DMS53 treated with DMSO at 0.1 percent for 48 hours (cell line): ENCODE results near the gene SUN1.
"Not testable (repeated sequence)": the region's sequence is repeated elsewhere in the genome, so short reads cannot be mapped to it uniquely, and the experiment has no call there.

ENCODE experiments used
- DNase-seq: peaks from one replicate; lab custom pipeline; 2025; ENCODE audit not compliant: unreplicated experiment; lab: John Stamatoyannopoulos, UW

SUN1 gene

DNA sequence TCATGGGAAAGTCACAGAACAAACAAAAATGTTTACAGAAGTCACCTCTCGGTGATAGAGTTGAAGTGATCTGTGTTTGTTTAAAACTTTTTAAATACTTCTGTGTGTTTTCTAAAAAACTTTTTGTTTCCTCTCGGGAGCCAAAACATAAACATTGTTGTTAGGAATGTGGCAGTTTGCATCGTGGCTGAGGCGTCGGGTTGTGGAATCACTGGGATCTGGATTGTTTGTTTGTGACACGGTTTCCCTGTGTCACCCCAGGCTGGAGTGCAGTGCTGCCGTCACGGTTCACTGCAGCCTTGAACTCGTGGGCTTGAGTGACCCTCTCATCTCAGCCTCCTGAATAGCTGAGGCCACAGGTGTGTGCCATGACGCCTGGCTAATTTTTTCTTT is 29.0 kb upstream of the SUN1 start:
- DNase-seq: peak; percentile 12

DNA sequence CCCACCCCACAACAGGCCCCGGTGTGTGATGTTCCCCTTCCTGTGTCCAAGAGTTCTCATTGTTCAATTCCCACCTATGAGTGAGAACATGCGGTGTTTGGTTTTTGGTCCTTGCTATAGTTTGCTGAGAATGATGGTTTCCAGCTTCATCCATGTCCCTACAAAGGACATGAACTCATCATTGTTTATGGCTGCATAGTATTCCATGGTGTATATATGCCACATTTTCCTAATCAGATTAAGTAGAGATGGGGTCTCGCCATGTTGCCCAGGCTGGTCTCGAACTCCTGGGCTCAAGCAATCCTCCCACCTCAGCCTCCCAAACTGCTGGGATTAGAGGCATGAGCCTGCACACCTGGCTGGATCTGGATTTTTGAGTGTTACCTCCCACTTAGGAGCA is 28.5 kb upstream of the SUN1 start:
- DNase-seq: not testable (repeated sequence)

GRCh38 chr7:805261-805660 is 27.0 kb upstream of the SUN1 start:
- DNase-seq: no peak

GRCh38 chr7:815284-816216 is 16.7 kb upstream of the SUN1 start:
- DNase-seq: no peak

DNA sequence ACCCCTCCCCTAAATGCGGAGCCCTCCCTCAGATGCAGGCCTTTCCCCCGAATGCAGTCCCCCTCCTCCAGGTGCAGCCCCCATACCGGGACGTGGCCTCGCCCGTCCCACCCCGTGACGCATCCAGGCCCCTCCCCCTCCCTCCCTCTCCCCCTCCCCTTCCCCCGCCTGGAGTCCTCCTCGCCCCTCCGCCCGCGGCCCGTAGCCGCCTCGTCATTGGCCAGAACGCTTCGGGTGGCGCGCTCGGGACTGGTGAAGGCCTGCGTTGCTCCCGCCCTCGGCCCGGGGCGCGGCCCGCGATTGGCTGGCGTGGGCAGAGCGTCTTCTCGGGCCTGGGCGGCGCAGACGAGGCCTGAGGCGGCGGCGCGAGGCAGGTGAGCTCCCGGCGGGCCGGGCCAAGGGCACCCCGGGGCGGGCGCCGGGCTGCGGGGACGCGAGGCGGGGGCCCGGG is 16.0 kb upstream of the SUN1 start:
- peak; percentile 92 for DNase-seq

- DNase-seq: no peak
Observed at GRCh38 chr7:816751-817671, 15.3 kb upstream of the SUN1 start.

DNA sequence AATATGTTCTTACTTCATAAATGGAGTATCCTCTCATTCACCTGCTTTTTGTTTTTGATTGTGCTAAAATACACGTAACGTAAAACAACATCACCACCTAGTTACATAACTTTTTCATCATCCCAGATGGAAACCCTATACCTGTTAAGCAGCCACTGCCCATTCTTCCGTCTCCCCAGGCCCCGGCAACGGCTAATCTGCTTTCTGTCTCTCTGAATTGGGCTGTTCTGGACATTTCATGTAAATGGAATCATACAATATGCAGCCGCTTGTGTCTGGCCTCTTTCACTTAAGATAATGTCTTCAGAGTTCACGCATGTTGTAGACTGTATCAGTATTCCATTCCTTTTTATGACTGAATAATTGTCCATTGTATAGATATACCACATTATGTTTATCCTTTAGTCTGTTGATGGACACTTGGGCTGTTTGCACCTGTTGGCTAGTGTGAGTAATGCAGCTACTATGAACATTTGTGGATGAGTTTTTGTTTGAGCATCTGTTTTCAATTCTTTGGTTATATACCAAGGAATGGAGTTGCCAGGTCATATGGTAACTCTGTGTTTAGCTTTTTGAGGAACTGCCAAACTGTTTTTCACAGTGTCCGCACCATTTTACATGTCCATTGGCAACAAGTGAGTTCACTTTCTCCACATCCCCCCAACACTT is 14.1 kb upstream of the SUN1 start:
- DNase-seq: peak; percentile 4

- DNase-seq: no peak
Observed at GRCh38 chr7:820341-820740, 11.9 kb upstream of the SUN1 start.

- DNase-seq: no peak
Observed at GRCh38 chr7:821688-822087, 10.6 kb upstream of the SUN1 start.

- DNase-seq: no peak
Observed at GRCh38 chr7:822692-823276, 9.5 kb upstream of the SUN1 start.

- no peak for DNase-seq
Observed at GRCh38 chr7:823649-824048, 8.6 kb upstream of the SUN1 start.

DNA sequence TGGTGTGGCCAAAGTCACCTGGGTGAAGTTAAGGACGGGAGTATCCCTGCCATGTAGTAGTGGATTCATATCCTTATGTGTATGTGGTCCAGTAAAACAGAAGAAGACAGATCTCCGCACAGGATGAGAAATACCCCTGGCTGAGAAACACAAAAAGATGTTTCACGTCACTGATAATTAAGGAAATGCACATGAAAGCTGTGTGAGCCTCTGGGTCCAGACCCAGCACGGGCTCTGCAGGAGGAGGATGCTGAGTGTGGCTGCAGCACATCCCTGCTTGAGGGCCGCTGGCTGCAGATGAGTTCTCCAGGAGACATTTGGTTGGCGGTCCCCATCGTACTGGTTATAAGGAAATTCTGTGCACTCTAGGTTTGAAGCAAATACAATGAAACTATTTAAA is 8.2 kb upstream of the SUN1 start:
- no peak for DNase-seq

GRCh38 chr7:824664-825063 is 7.6 kb upstream of the SUN1 start:
- DNase-seq: no peak

GRCh38 chr7:825386-825785 is 6.9 kb upstream of the SUN1 start:
- no peak for DNase-seq

GRCh38 chr7:826230-826917 is 5.9 kb upstream of the SUN1 start:
- no peak for DNase-seq

- no peak for DNase-seq
Observed at GRCh38 chr7:828793-829561, 3.3 kb upstream of the SUN1 start.

GRCh38 chr7:830069-830468 is 2.2 kb upstream of the SUN1 start:
- no peak for DNase-seq

DNA sequence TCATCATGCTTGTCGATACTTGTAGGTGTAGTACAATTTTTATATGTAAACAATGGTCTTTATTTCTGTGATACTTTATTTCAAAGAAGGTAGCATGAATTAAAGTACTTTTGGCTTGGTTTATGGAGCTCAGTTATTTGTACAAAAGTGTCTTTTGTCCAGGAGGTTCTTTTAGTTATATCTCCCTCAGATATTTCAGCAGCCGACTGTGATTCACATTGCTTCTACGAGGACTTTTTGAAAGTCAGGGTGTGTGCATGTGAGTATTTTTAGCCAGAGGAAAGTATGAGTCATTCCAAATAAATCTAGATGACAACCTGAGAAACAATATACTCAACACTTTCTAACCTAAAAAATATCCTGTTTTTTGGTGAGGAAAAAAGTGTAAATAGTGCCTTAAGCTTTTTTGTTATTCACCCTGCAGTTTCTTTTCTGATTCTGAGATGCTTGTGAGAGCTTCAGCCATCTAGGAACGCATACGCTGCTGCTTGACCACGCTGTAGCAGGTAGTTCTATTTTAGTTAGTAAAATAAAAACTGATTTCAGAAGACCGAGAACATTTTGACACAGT is 595 bp upstream of the SUN1 start:
- no peak for DNase-seq

DNA sequence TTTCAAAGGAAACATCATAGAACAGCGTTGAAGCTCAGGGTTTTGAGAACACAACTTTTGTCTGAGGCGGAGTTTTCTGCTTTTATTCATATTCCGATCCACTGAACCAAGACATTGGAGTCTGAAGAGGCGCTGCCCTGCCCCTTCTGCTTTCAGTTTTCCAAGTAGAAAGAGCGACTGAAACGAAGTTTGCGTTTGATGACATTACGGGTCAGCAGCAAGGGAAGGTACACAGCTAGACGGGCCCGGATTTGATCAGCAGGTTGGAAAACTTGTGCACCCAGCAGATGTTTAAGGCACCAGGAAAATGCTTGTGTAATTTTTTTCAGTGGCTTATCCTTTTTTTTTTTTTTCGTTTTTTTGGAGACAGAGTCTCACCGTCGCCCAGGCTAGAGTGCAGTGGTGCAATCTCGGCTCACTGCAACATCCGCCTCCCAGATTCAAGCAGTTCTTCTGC is 720 bp downstream of the SUN1 start:
- DNase-seq: no peak
